ENCODE results near the gene B4GALT6. TPM values are rescaled to one million over a fixed set of nuclear protein-coding genes. Genes with fewer than 3 reads are reported as not detected.

The B4GALT6 gene
- total RNA-seq, 4 donors from 2014 or later: 1.7 to 4.2 (median 2.5) TPM

GRCh38 chr18:31612124-31612523 lies 72.3 kb downstream of the B4GALT6 start:
- TF ChIP-seq CTCF (IDR thresholded peaks at IDR 0.05; ENCODE audit: low read depth): no peak

GRCh38 chr18:31611511-31611910 lies 72.9 kb downstream of the B4GALT6 start:
- TF ChIP-seq CTCF (IDR thresholded peaks at IDR 0.05; ENCODE audit: low read depth): no peak

DNA sequence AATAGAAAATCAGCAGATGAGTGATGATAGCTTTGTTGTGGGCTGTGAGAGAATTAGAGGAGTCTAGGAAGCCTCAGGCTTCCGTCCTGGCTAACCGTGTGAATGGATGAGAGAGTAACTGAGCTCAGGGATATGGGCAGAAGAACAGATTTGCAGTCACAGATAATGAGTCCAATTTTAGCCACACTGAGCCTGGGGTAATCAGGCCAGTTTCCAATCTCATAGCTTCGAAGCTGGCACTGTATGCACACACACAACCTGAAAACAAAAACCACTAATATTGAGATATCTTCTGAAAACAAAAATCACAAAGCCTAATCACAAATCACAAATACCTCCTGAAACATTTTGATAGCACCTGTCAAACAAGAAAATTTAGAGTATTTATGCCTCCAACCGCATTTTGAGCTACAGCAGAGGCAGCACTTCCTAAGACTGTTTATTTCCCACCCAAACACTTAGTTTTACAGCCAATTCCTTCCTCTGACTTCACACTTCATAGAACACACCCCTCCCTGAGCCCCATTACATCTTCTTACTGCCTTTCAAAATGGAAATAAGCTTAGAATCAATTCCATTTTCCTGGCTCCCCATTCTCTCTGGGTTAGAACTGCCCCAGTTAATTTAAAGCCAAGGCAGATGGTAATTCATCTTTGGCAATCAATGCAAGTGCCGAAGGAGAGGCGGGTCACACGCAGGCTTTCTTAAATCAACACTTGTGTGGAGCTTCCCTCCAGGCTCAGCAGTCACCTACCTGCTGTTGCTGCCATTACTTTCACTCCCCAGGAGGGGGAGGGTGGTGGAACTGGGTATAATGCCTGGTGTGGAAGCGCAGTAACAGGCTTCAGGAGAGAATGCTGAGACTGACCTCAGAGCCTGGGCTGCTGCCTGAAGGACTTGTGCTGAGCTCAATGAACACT lies 73.8 kb downstream of the B4GALT6 start:
- TF ChIP-seq CTCF (IDR thresholded peaks at IDR 0.05; ENCODE audit: low read depth): no peak

- TF ChIP-seq CTCF (IDR thresholded peaks at IDR 0.05; ENCODE audit: low read depth): no peak
Measured at GRCh38 chr18:31609886-31610285, 74.5 kb downstream of the B4GALT6 start.

- no peak for TF ChIP-seq CTCF (IDR thresholded peaks at IDR 0.05; ENCODE audit: low read depth)
Measured at GRCh38 chr18:31607384-31607783, 77.0 kb downstream of the B4GALT6 start.

DNA sequence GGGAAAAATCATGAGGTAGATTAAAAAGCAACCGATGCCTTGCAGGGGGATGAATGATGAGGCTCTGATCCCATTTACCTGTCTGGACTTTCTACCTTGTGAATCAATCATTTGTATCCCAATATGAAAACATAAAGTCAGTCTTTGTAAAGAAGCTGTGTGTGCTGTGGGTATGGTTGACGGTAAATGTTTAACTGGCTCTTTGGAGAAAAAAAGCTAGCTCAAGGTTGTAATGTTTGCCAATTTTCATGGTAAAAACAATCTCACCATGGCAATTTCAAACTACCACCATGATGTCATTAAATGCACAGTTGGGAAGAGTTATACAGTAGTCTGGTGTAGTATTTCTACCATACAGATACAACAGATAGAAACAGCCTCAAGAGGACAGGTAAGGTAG lies 78.1 kb downstream of the B4GALT6 start:
- TF ChIP-seq CTCF (IDR thresholded peaks at IDR 0.05; ENCODE audit: low read depth): no peak

DNA sequence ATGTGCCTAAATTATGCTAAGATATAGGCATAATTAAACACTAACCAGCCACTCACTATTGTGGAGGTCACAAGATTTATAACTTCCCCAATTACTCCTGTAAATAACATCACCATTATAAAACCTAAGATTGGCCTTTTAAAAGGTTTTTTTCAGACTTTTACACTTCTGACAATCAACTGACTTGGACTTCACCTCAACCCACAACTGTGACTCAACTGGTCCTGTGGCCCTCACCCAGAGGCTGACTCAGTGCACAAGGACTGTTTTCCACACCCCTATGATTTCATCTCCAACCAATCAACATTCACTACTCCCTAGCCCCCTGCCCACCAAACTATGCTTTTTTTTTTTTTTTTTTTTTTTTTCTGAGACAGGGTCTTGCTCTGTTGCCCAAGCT lies 81.1 kb downstream of the B4GALT6 start:
- no peak for TF ChIP-seq CTCF (IDR thresholded peaks at IDR 0.05; ENCODE audit: low read depth)
